KBM-7 (cell line): ENCODE results near the gene TAS2R60.
"Not testable (repeated sequence)": the region's sequence is repeated elsewhere in the genome, so short reads cannot be mapped to it uniquely, and the experiment has no call there.

ENCODE experiments used
- DNase-seq: peaks from one replicate; pipeline ENCODE4 v3.0.0-alpha.2; 2015
- in situ Hi-C: fragments of 300-500 bp; cut with MboI; formaldehyde crosslinking; loops from 2 replicates; pipeline ENCODE4 v1.14.3; 2020; ENCODE audit warnings: low sequenced_read_pairs, low pct_unique_long_range_greater_than_20kb, mixed read lengths

The TAS2R60 gene

GRCh38 chr7:143408686-143409561 lies 34.3 kb upstream of the TAS2R60 start, which contains the start of gene EPHA1:
Gene EPHA1, minus strand, starts transcription at chr7:143408856. Its CDS starts 51 bp downstream, at chr7:143408805.
- DNase-seq = no peak
- in situ Hi-C loops = no loop called here

DNA sequence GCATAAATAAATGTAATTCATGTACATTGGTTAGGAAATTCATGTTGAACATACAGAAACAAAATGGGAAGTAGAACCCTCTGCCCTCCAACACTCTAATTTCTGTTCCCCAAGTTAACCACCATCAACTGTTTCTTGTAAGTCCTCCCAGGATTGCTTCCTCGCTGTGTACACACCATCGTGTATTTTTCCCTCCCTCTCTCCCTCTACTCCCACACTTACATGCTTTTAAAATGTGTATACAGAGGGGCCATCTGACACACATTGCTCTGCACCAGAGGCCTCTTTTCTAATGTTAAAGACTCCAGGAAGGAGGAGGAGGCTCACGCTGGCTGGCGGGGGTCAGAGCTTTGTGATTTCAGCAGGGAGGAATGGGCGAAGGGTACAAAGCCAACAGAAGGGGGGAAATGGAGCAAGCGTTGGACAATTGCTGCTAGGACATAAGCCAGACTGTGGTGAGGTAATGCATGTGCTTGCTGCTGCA lies 32.7 kb upstream of the TAS2R60 start:
- in situ Hi-C loops = no loop called here
- DNase-seq = peak; percentile 69

GRCh38 chr7:143411976-143412708 lies 31.1 kb upstream of the TAS2R60 start:
- no peak for DNase-seq
- in situ Hi-C loops = no loop called here

DNA sequence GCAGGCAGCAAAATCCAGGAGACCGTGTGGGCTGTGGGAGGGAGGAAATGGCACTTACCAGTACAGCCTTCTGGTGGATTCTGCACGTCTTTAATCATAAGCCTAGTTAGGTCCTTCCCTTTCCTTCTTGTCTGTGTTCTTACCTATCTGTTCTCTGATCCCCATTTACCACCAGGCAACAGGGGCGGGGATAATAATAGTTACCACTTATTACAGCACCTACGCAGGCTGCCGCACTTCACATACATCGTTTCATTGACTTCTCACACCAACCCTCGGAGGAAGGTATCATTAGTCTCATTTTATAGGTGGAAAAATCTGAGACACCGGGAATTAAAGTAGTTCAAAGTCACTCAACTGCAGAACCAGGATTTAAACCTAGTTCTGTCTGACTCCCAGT lies 30.1 kb upstream of the TAS2R60 start:
- DNase-seq = no peak
- in situ Hi-C loops = no loop called here

GRCh38 chr7:143415209-143415608 lies 28.0 kb upstream of the TAS2R60 start:
- DNase-seq, in situ Hi-C loops: not testable (repeated sequence)

DNA sequence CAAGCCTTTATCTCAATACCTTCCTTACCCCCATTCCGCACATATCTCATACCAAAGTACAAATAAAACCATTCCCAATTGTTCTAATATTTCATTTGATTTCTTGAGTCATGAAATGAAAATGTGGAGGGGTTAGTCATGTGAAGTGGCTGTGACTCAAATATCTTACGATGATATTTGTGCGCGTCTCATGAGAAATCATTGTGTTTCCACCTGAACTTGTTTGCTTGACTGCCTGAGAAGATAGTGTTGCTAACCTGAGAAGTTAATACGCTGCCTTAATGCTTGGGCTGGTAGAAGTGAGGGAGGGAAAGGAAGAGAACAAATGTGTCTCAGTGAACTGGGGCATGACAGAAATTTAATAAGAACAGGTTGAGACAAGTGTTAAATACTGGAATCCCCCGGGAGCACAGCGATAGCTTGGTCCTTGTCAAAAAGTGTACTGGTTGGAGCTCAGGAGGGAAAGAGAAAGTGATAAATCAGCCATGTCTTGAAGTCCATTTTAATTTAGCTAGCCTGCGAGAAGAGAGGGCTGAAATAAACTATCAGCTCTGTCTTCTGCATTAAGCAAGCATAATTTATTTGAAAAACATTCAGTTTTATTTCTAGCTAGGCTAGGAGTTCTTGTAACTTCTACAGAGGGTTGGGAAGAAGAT lies 27.4 kb upstream of the TAS2R60 start:
- DNase-seq = no peak
- in situ Hi-C loops = no loop called here

- peak; percentile 67 for DNase-seq
- in situ Hi-C loops = no loop called here
Observed at GRCh38 chr7:143416565-143417149, 26.6 kb upstream of the TAS2R60 start.

GRCh38 chr7:143417734-143418383 lies 25.4 kb upstream of the TAS2R60 start:
- no peak for DNase-seq
- in situ Hi-C loops = no loop called here

DNA sequence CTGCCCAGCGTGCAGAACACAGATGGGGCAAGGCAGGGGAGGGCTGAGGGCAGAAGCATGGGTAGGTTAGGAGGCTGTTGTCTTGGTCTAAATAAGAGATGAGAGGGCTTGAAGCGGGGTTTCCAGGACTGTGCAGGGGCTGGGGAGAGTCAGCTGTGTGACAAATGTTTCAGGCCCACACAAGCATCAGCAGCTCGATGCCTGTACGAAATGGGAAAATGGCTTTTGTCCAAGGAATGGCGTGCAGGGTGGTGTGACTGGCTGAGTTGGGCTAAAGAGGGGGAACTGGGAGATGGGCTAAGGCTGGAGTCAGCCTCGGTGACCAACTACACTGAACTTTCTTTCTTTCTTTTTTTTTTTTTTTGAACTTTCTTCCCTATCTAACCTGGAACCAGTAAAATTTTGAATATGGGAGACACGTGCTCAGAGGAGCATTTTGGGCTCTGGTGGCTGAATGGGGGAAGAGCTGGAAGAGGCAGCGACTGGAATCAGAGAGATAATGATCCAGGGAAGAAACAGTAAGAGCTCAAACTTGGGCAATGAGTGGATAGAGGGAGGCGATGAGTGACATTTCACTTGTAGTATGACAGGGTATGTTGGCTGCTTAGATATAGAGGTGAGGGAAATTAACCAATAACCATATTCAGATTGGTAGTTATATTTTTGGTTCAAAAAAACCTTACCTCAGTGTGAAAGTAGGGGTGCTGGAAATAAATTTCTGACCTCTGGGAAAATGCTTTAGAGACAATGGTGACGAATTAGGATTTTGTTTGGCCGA lies 24.4 kb upstream of the TAS2R60 start:
- no peak for DNase-seq
- in situ Hi-C loops = no loop called here

- in situ Hi-C loops = no loop called here
- DNase-seq = no peak
Observed at GRCh38 chr7:143419880-143420279, 23.4 kb upstream of the TAS2R60 start.

GRCh38 chr7:143420624-143421023 lies 22.6 kb upstream of the TAS2R60 start:
- DNase-seq, in situ Hi-C loops: not testable (repeated sequence)

GRCh38 chr7:143422033-143422432 lies 21.2 kb upstream of the TAS2R60 start:
- in situ Hi-C loops = no loop called here
- DNase-seq = no peak

- in situ Hi-C loops, DNase-seq: not testable (repeated sequence)
Observed at GRCh38 chr7:143424476-143424875, 18.8 kb upstream of the TAS2R60 start.

GRCh38 chr7:143426479-143427142 lies 16.6 kb upstream of the TAS2R60 start:
- no peak for DNase-seq
- in situ Hi-C loops = no loop called here

- no peak for DNase-seq
- in situ Hi-C loops = no loop called here
Observed at GRCh38 chr7:143429770-143430698, 13.2 kb upstream of the TAS2R60 start.

DNA sequence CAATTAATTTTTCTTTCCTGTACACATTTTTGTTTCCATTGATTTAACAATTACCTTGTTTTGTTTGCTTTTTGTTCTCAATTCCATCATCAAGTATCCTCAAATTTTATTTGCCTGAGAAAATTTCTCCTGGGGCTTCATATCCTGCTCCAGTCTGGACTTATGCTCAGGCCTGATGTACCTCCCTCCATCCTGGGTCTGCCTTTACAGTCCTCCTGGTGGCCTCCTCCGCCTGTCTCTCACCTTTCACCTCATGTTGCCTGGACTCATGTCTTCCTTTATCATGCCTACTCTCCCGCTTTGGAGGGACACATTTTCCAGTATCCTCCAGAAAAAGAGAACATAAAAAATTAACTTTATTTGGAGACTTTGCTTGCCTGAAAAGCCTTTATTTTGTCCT lies 12.1 kb upstream of the TAS2R60 start:
- in situ Hi-C loops = no loop called here
- DNase-seq = no peak

- in situ Hi-C loops = no loop called here
- DNase-seq = no peak
Observed at GRCh38 chr7:143433759-143434158, 9.5 kb upstream of the TAS2R60 start.
